ENCODE results near the gene CAMTA1. TPM values are rescaled to one million over a fixed set of nuclear protein-coding genes. Genes with fewer than 3 reads are reported as not detected.

Gene CAMTA1
- total RNA-seq, 1 experiment from 2014 or later = 102 TPM

DNA sequence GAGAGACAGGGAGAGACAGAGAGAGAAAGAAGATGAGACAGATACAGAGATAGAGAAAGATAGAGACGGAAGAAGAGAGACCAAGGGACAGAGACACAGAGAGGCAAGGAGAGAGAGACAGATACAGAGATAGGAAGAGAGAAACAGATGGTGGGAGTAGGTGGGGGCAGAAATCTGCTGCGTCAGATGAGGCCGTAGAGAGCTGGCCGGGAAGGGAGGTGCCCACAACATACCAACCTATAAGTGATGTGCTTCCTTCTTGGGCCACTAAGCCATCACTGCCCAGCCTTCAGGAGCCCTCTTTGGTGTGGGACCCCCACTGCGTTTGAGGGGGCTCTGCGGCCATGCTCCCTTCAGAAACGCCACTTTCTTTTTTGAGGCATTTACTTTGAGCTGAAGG is 678.3 kb downstream of the CAMTA1 start:
- no peaks in the 10 kb centered on the region; the same call in 1 of the 2 replicates for H3K27me3 ChIP-seq (ENCODE audit: control insufficient read depth, insufficient read depth, low read length)
- no peak for DNase-seq
- H3K36me3 ChIP-seq (replicated peaks; ENCODE audit: control insufficient read depth, insufficient read depth, low read length) = no peaks in the 10 kb centered on the region
- no peak overlapping the region for H3K4me3 ChIP-seq (ENCODE audit: insufficient read depth, low read depth, low read length)

DNA sequence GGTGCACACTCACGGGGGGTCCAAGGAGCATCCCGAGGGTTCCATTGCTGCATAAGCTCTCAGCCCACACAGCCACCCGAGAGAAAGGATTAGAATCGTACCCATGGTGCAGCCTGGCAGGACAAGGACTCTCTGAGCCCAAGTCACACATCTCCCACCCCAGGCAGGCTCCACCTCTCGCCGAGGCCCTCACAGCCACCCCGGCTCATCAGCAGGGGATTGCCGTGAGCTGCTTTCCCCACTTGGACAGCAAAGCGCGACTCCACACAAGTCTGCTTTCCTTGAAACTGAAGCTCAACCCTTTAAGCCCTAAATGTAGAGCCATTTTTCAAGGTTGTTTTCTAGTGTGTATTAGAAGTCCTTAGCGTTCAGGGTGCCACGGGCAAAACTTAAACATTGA is 679.5 kb downstream of the CAMTA1 start:
- no peak for DNase-seq
- no peaks in the 10 kb centered on the region for H3K27me3 ChIP-seq (ENCODE audit: control insufficient read depth, insufficient read depth, low read length)
- H3K4me3 ChIP-seq (ENCODE audit: insufficient read depth, low read depth, low read length) = no peak overlapping the region
- no peaks in the 10 kb centered on the region for H3K36me3 ChIP-seq (replicated peaks; ENCODE audit: control insufficient read depth, insufficient read depth, low read length)

DNA sequence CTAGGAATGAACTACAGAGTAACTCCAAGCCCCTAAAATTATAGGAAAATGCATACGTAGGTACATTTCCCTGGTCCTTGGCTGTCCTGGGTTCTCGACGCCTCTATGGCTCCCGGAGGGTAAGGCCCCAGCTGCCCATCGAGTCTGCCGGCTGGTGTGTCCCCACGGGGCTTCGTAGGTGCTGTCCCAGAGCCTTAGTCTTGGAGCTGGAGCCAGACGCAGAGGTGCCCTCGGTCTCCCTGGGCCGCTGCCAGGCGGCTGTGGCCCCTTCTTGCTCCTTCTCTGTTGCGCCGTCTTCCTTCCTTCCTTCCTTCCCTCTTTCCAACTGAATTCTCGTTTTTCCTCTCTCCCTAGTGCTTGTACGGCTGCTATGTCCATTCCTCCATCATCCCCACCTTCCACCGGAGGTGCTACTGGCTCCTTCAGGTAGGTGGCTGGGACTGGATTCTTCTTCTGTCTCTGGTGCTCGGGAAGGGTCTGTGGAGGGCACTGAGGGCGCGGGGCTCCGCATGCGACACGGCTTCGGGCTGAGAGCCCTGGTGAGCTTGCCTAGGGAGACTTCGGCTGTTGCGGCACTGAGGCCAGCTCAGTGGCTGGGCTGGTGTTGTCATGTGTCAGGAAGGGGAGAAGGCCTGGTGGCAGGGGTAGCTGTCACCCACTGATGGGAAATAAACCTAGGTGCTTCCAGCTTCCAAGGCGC is 682.4 kb downstream of the CAMTA1 start:
- Histone ChIP-seq H3K4me3 (ENCODE audit: insufficient read depth, low read depth, low read length) (no peak overlapping the region), H3K36me3 (replicated peaks; ENCODE audit: control insufficient read depth, insufficient read depth, low read length) (no peaks in the 10 kb centered on the region), H3K27me3 (ENCODE audit: control insufficient read depth, insufficient read depth, low read length) (no peaks in the 10 kb centered on the region)
- DNase-seq = no peak

DNA sequence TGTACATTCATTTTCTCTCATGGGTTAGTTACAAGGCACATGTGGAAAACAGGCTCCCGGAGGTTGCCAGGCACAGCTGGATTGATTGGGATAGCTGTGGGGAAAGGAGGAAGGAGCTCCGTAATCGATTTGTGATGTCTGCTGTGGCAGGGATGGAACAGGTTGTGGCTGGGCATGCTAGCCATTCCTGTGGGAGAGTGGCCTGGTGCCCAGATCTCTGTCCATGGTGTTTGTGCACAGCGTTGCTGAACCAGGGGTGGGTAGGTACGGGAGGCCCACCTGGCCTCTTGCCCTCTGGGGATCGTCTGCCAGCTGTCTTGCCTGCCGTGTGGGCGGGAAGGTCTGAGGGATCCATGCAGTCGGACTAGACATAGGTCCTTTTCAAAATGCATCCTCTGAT is 683.0 kb downstream of the CAMTA1 start:
- Histone ChIP-seq H3K27me3 (ENCODE audit: control insufficient read depth, insufficient read depth, low read length) (no peaks in the 10 kb centered on the region), H3K4me3 (ENCODE audit: insufficient read depth, low read depth, low read length) (no peak overlapping the region), H3K36me3 (replicated peaks; ENCODE audit: control insufficient read depth, insufficient read depth, low read length) (no peaks in the 10 kb centered on the region)
- no peak for DNase-seq

DNA sequence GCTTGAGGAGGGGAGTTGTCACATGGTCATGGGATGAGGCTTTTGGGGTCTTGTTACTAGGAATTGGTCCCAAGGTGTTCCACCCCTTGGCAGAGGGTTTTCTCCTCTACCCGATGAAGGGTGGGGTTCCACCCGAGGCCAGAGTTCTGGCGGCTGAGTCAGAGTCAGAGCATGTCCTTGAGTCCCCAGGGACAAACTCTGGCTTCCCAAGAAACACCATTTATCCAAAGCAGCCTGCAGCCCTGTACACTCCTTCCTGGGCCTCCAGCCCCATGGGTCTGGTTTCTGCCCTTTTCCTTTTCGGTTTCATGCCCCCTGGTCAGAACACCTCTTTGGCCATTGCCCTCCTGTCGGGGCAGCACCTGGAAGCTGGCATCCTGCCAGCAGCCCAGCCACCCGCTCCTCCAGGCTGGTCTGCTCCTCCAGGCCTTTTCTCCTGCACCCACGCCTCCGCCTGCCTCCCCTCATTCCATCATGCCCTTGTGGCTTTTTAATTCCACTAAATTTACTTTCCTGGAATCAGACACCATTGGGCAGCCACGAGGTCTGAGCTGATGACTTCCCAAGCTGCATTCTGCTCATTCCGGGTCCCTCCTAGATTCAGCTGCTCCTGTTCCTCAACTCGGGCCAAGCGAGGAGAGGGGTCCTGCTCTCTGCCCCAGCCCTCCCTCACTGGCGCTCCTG is 684.1 kb downstream of the CAMTA1 start:
- DNase-seq = no peak
- no peaks in the 10 kb centered on the region for H3K27me3 ChIP-seq (ENCODE audit: control insufficient read depth, insufficient read depth, low read length)
- no peaks in the 10 kb centered on the region for H3K36me3 ChIP-seq (replicated peaks; ENCODE audit: control insufficient read depth, insufficient read depth, low read length)
- no peak overlapping the region for H3K4me3 ChIP-seq (ENCODE audit: insufficient read depth, low read depth, low read length)

DNA sequence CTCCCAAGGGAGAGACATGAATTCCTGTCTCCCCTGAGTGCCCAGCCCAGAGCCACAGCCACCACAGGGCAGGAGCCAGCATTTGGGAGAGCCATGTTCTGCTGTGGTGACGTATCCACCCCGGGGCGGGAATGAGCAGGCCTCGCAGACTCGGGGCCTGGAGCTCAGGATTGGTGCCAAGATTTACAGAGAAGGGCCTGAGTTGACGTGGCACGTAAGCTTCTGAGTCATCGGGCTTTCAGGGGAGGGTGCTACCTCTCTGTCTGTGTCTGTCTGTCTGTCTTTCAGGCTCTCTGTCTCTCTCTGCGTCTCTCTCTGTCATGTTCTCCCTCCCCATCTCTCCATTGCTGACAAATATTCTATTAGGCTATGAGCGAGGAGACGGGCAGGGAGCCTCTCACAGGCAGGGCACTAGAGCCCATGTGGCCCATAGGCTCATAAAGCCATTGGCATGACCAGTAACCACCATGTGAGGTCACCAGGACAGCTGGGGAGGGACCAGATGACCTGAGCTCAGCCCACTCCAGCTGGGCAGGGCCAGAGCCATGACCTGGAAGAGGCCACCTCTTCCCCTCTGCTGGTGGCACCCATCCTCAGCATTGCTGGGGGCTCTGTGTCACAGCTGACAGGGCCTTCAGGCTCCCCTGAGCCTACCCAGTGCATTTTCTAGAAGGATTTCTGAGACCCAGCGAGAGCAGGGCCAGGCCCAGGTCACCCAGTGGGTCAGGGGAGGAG is 685.8 kb downstream of the CAMTA1 start:
- no peak for DNase-seq
- no peak overlapping the region for H3K4me3 ChIP-seq (ENCODE audit: insufficient read depth, low read depth, low read length)
- no peaks in the 10 kb centered on the region for H3K27me3 ChIP-seq (ENCODE audit: control insufficient read depth, insufficient read depth, low read length)
- no peaks in the 10 kb centered on the region for H3K36me3 ChIP-seq (replicated peaks; ENCODE audit: control insufficient read depth, insufficient read depth, low read length)

DNA sequence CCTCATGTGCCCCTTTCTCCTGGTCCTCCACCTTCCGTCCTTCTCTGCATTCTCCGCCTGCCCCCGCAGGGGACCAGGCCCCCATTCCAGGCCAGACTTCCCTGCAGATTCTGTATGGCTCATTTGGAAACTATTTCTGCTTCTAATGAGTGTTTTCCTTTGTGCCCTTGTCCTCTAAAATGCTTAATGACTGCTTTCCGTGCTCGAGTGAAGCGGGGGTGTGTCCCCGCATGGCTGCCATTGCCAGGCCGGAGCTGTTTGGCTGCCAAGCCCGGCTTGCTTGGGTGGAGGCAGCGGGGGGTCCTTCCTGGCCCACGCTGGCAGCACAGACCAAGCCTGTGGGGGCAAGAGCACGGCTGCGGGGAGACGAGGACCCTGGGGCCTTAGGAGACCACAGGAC is 686.6 kb downstream of the CAMTA1 start:
- Histone ChIP-seq H3K4me3 (ENCODE audit: insufficient read depth, low read depth, low read length) (no peak overlapping the region), H3K27me3 (ENCODE audit: control insufficient read depth, insufficient read depth, low read length) (no peaks in the 10 kb centered on the region), H3K36me3 (replicated peaks; ENCODE audit: control insufficient read depth, insufficient read depth, low read length) (no peaks in the 10 kb centered on the region)
- no peak for DNase-seq

DNA sequence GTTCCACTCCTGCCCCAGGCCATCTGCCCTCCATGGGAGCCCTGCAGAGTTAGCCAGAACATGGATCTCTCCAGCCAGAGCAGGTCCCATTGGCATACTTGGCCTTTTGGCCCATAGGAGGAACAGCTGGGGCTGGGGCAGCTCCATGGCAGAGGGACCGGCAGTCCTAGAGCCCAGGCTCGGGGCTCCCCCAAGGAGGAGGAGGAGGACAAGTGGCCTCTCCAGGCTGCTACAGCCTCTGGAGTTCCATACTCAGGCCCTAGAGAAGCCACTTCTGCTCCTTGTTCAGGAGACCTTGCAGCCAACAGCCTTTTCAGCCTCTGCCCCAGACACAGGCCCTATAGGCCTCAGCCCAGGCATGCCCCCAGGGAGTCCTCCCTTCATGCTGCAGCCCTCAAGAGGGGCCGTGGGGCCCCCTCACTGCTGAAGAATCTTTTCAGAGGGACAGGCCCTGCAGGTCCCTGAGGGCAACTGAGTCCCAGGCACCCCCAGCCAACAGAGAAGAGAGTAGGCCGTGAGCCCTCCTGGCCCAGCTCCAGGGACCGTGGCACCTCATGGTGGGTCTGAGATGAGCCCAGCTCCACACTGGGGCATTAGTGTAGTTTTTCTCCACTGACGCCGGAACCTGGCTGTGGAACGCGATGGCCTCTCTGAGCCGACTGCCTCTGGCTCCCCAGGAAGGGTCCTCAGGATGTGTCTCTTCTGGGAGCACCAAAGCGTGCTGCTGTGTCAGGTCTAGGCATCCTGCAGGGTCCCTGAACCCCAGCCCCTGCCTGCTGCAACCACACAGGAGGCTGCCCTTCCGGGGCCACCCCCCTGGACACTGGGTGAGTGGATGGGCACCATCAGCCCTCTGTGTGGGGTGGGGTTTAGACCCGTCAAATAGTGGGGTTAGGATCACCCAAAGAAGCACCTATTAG is 688.2 kb downstream of the CAMTA1 start:
- no peak for DNase-seq
- no peak overlapping the region for H3K4me3 ChIP-seq (ENCODE audit: insufficient read depth, low read depth, low read length)
- H3K36me3 ChIP-seq (replicated peaks; ENCODE audit: control insufficient read depth, insufficient read depth, low read length) = no peaks in the 10 kb centered on the region
- H3K27me3 ChIP-seq (ENCODE audit: control insufficient read depth, insufficient read depth, low read length) = no peaks in the 10 kb centered on the region

DNA sequence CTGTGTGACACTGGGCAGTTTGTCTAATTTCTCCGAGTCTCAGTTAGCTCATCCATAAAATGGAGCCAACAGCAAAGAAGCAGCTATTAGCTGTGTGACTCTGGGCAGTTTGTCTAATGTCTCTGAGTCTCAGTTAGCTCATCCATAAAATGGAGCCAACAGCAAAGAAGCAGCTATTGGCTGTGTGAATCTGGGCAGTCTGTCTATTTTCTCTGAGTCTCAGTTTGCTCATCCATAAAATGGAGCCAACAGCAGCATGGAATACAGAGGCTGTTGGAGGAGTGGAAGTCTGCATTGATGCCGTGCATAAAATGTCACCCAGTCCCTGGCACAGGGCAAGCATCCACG is 688.9 kb downstream of the CAMTA1 start:
- Histone ChIP-seq H3K4me3 (ENCODE audit: insufficient read depth, low read depth, low read length) (no peak overlapping the region), H3K36me3 (replicated peaks; ENCODE audit: control insufficient read depth, insufficient read depth, low read length) (no peaks in the 10 kb centered on the region), H3K27me3 (ENCODE audit: control insufficient read depth, insufficient read depth, low read length) (no peaks in the 10 kb centered on the region)
- no peak for DNase-seq

DNA sequence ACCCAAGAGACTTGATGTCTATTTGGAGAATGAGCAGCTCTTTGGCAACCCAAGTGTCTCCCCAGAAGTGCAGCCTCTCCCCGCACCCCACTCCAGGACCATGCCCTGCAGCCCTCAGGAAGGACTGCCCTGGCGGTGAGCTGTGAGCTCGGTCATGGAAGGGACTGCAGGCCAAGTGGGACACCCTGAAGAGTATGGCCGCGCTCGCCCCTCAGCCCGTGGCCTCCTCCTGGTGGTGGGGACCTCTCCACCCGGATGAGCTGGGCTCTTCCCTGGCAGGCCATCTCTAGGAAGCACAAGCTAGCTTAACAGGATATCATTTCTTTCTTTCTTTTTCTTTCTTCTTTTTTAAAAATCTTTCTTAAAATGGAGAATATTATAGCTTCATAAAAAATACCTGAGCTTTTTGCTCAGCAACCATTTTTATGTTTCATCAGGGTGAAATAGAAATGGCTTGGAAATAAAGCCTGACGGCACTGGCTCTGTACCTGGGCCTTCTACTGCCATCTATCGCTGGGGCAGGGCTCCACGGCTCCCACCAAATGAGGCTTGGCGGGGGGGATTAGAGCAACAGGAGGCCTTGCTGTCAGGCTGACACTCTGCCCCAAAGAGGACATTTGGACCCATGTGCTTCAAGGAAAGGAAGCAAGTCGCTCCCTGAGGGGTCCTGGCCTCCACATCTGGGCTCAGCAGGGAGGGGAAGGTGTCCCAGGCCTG is 689.7 kb downstream of the CAMTA1 start:
- Histone ChIP-seq H3K4me3 (ENCODE audit: insufficient read depth, low read depth, low read length) (no peak overlapping the region), H3K36me3 (replicated peaks; ENCODE audit: control insufficient read depth, insufficient read depth, low read length) (no peaks in the 10 kb centered on the region), H3K27me3 (ENCODE audit: control insufficient read depth, insufficient read depth, low read length) (no peaks in the 10 kb centered on the region)
- peak; percentile 89 for DNase-seq

DNA sequence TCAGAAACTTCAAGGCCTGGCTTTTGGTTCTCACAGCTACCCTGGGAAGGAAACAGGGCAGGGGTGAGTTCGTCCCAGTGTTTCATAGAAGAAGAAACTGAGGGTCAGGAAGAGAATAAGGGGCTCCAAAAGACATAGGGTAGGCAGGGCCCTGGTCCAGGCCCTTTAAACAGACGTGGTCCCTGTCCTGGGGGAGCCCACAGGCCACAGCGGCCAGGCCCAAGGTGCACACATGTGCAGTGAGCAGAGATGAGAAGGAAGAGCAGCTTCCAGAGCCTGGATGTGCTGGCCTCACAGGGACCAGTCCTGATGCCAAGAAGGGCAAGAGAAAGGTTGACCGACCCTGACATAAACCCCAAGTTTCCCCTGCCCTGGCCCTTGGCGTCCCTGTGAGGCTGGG is 690.4 kb downstream of the CAMTA1 start:
- H3K36me3 ChIP-seq (replicated peaks; ENCODE audit: control insufficient read depth, insufficient read depth, low read length) = no peaks in the 10 kb centered on the region
- no peak overlapping the region for H3K4me3 ChIP-seq (ENCODE audit: insufficient read depth, low read depth, low read length)
- no peak for DNase-seq
- no peaks in the 10 kb centered on the region for H3K27me3 ChIP-seq (ENCODE audit: control insufficient read depth, insufficient read depth, low read length)

DNA sequence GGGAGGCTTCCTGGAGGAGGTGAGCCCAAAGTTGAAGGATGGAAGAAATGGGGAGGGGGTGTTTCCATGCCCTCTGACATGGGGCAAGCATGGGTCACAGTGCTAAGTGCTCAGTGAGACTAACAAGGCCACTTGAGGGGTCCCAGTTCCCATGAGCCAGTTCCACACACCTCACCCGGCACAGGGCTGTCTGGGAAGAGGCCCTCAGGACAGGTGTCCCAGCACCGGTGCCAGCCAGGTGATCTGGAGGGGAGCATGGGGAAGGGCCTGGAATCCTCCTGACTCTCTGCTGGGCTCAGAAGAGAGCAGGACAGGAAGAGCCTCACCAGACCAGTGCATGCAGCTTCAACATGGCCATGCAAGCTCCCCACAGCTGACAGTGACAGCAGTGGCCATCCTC is 691.1 kb downstream of the CAMTA1 start:
- no peak overlapping the region for H3K4me3 ChIP-seq (ENCODE audit: insufficient read depth, low read depth, low read length)
- no peaks in the 10 kb centered on the region for H3K36me3 ChIP-seq (replicated peaks; ENCODE audit: control insufficient read depth, insufficient read depth, low read length)
- H3K27me3 ChIP-seq (ENCODE audit: control insufficient read depth, insufficient read depth, low read length) = no peaks in the 10 kb centered on the region
- no peak for DNase-seq

DNA sequence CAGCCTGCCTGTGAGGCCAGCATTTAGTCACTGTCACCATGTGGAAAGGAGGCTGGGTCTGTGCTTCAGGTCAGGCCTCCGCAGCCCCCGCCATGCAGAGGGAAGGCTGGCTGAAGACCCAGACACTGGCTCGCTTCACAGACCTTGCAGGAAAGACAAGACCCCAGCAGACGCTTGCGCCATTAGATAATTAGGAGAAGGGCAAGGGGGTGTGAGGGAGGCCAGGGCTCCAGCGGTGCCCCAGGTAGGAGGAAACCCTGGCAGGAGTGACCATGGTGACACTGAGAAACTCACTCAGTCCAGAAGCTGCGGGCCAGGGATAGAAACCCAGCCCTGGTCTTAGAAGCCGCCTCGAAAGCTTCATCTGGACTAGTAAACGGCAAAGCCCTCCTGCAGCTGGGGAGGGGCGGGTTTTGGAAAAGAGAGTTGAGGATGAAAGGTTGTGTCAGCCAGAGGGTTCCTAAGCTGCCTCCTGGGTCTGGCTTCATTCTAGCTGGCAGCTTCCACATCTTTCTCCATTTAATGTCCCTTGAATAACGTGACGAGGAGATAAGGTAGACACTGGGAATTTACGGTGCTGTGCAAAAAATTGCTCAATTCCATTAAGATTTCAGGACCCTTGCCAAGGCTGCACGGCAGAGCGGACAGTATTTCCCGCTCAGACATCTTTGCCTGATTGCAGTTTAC is 691.8 kb downstream of the CAMTA1 start:
- no peak for DNase-seq
- H3K27me3 ChIP-seq (ENCODE audit: control insufficient read depth, insufficient read depth, low read length) = no peaks in the 10 kb centered on the region
- no peaks in the 10 kb centered on the region for H3K36me3 ChIP-seq (replicated peaks; ENCODE audit: control insufficient read depth, insufficient read depth, low read length)
- no peak overlapping the region for H3K4me3 ChIP-seq (ENCODE audit: insufficient read depth, low read depth, low read length)
